NCI-H524 treated with DMSO at 0.1 percent for 48 hours (cell line): Measurements from ENCODE around the gene PPP1R13L.
"Not testable (repeated sequence)": the region's sequence is repeated elsewhere in the genome, so short reads cannot be mapped to it uniquely, and the experiment has no call there.

Source experiments
- DNase-seq: peaks from one replicate; lab custom pipeline; 2025; lab: John Stamatoyannopoulos, UW

PPP1R13L gene

GRCh38 chr19:45404557-45405434 lies at the start of gene PPP1R13L:
Gene PPP1R13L (minus strand): TSS chr19:45405069. CDS start chr19:45398318, 6,751 bp downstream.
- no peak for DNase-seq

GRCh38 chr19:45451850-45452387 lies 47.0 kb upstream of the PPP1R13L start:
- DNase-seq, result no peak

GRCh38 chr19:45451131-45451849 lies 46.4 kb upstream of the PPP1R13L start:
- no peak for DNase-seq

GRCh38 chr19:45450012-45450333 lies 45.1 kb upstream of the PPP1R13L start:
- DNase-seq, result no peak

- no peak for DNase-seq
These were observed 44.0 kb upstream of the PPP1R13L start for GRCh38 chr19:45448887-45449299.

GRCh38 chr19:45448425-45448756 lies 43.5 kb upstream of the PPP1R13L start:
- DNase-seq, result no peak

GRCh38 chr19:45446944-45447343 lies 42.1 kb upstream of the PPP1R13L start:
- no peak for DNase-seq

- no peak for DNase-seq
These were observed 41.4 kb upstream of the PPP1R13L start for GRCh38 chr19:45446295-45446694.

- DNase-seq, result no peak
These were observed 40.3 kb upstream of the PPP1R13L start for GRCh38 chr19:45445139-45445538.

- no peak for DNase-seq
These were observed 39.6 kb upstream of the PPP1R13L start for GRCh38 chr19:45444318-45445041.

- DNase-seq, result no peak
These were observed 38.8 kb upstream of the PPP1R13L start for GRCh38 chr19:45443462-45444317.

GRCh38 chr19:45442778-45443461 lies 38.1 kb upstream of the PPP1R13L start:
- no peak for DNase-seq

GRCh38 chr19:45442408-45442777 lies 37.5 kb upstream of the PPP1R13L start:
- no peak for DNase-seq

GRCh38 chr19:45440873-45441654 lies 36.2 kb upstream of the PPP1R13L start:
- DNase-seq, result no peak

GRCh38 chr19:45440259-45440638 lies 35.4 kb upstream of the PPP1R13L start:
- DNase-seq, result no peak

GRCh38 chr19:45439569-45440258 lies 34.8 kb upstream of the PPP1R13L start:
- DNase-seq, result no peak

- no peak for DNase-seq
These were observed 34.3 kb upstream of the PPP1R13L start for GRCh38 chr19:45439190-45439568.

GRCh38 chr19:45437328-45437727 lies 32.5 kb upstream of the PPP1R13L start:
- DNase-seq, result no peak

- not testable (repeated sequence) for DNase-seq
These were observed 27.7 kb upstream of the PPP1R13L start for GRCh38 chr19:45432543-45432942.

- not testable (repeated sequence) for DNase-seq
These were observed 26.1 kb upstream of the PPP1R13L start for GRCh38 chr19:45431008-45431407.
